Fibroblast of lung (primary cell): ENCODE measurements around the gene LIPM.

Source experiments
- EZH2 ChIP-seq: IDR thresholded peaks from 2 replicates; pipeline ENCODE4 v1.5.1; 2012; ENCODE audit warnings: low read length, control low read depth, mild to moderate bottlenecking; ENCODE audit errors: missing control alignments
- TF ChIP-seq, protein P1 (sequence below), 2 donors: IDR thresholded peaks in 1 of 2; conservative IDR thresholded peaks in 1 of 2; 1 replicate in 1 of 2; 2 replicates in 1 of 2; pipeline ENCODE4 v1.5.1; 2011 to 2012; ENCODE audit warnings: low read length in 2 of 2, control low read depth in 1 of 2, inconsistent platforms in 1 of 2, low read depth in 1 of 2, mild to moderate bottlenecking in 1 of 2

DNA sequence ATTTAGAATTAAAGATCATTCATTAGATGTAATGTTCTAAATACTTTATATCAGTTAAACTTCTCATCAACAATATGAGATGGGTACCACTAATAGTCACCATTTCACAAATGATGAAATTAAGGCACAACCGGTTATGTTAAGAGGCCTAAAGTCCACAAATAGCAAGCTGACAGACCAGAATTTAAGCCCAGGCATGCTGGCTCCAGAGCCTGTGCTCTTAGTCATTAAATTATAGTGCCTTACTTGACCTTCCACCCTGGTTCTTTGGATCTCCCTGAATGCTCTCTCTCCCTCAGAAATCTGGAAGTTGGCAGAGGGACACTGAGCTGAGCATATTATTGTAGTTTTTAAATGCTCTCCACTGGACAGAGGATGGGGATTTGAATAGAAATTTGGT is 39.1 kb upstream of the LIPM start:
- TF ChIP-seq, protein P1, sequence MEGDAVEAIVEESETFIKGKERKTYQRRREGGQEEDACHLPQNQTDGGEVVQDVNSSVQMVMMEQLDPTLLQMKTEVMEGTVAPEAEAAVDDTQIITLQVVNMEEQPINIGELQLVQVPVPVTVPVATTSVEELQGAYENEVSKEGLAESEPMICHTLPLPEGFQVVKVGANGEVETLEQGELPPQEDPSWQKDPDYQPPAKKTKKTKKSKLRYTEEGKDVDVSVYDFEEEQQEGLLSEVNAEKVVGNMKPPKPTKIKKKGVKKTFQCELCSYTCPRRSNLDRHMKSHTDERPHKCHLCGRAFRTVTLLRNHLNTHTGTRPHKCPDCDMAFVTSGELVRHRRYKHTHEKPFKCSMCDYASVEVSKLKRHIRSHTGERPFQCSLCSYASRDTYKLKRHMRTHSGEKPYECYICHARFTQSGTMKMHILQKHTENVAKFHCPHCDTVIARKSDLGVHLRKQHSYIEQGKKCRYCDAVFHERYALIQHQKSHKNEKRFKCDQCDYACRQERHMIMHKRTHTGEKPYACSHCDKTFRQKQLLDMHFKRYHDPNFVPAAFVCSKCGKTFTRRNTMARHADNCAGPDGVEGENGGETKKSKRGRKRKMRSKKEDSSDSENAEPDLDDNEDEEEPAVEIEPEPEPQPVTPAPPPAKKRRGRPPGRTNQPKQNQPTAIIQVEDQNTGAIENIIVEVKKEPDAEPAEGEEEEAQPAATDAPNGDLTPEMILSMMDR (conservative IDR thresholded peaks at IDR 0.05 in 1 of 2, IDR thresholded peaks at IDR 0.05 in 1 of 2; ENCODE audit: low read depth in 1 of 2, low read length in 2 of 2) = no peak
- TF ChIP-seq EZH2 = no peak
